ENCODE data around the gene LAMA2.

LAMA2 gene

DNA sequence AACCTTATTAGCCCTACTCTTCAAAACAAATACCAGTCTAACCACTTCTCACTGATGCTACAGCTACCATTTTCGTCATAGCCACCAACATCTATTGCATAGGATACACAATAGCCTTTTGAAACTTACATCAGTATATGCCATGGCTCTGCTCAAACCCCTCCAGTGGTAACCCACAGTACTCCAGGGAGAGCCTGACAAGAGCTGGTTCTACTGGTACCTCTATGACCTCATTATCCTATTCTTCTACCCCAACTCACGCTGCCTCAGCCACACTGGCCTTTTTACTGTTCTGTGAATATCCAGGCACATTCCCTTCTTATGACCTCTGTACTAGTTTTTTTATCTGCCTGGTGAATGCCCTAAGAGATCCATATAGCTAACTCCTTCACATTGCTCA is 669.5 kb downstream of the LAMA2 start:
- no peak for DNase-seq

DNA sequence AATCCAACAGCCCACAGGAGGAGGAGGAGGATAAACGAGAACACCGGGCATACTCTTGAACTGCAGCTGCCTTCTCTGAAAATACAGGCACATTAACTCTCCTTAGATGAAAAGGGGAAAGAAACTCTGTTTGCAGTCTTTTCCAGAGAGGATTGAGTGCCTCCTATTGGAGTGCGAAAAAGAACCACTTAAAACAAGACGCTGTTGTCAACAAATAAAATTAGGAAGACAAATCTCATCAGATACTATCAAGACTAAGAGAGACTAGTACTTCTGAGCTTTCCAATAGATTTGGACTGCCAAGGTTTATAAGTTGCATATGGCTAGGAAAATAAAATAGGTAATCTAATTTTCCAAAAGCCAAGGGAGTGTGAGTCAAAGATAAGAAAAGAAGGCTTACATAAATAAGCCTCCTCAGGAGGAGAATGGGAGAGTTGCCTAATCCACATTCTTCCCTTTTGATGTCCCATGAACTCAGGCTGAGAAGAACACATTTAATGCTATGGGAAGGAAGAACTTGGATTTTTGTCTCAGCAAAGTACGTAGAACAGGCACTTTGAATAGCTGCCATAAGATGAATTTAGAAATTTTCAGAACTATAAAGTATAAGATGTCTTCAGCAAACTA is 672.4 kb downstream of the LAMA2 start:
- DNase-seq, result no peak

- no peak for DNase-seq
Observed at GRCh38 chr6:129558248-129558647, 675.3 kb downstream of the LAMA2 start.

- no peak for DNase-seq
Observed at GRCh38 chr6:129565366-129565765, 682.4 kb downstream of the LAMA2 start.

GRCh38 chr6:129565811-129566210 is 682.9 kb downstream of the LAMA2 start:
- no peak for DNase-seq

Data from NCI-H524 (cell line).